IPS-18a (cell line): Measurements from ENCODE around the gene ASMTL.
"Not testable (repeated sequence)": the region's sequence is repeated elsewhere in the genome, so short reads cannot be mapped to it uniquely, and the experiment has no call there.

Source experiments
- H3K27ac ChIP-seq: one replicate; pipeline ENCODE4 v1.5.1; 2013; ENCODE audit warnings: low read length
- H3K27me3 ChIP-seq: one replicate; pipeline ENCODE4 v1.6.1; 2013; ENCODE audit warnings: mild to moderate bottlenecking, low read length; ENCODE audit not compliant: control insufficient read depth, insufficient read depth
- H3K36me3 ChIP-seq: one replicate; pipeline ENCODE4 v1.6.1; 2013; ENCODE audit warnings: low read depth, low read length; ENCODE audit not compliant: control insufficient read depth
- H3K4me1 ChIP-seq: one replicate; pipeline ENCODE4 v1.6.1; 2013; ENCODE audit warnings: low read depth, low read length; ENCODE audit not compliant: control insufficient read depth
- H3K4me3 ChIP-seq: one replicate; pipeline ENCODE4 v1.5.1; 2013; ENCODE audit warnings: low read length
- H3K9ac ChIP-seq: one replicate; pipeline ENCODE4 v1.6.1; 2013; ENCODE audit warnings: mild to moderate bottlenecking, low read length, moderate library complexity
- H3K9me3 ChIP-seq: one replicate; pipeline ENCODE4 v1.6.1; 2013; ENCODE audit warnings: low read depth, low read length; ENCODE audit not compliant: control insufficient read depth

ASMTL gene

GRCh38 chrX:1387141-1387776 lies 65.5 kb downstream of the ASMTL start:
- Histone ChIP-seq H3K9me3 (no peaks in the 10 kb centered on the region), H3K4me3 (no peak overlapping the region), H3K4me1 (no peaks in the 10 kb centered on the region), H3K36me3 (peaks cover 80% of the 10 kb centered on the region), H3K27me3 (no peaks in the 10 kb centered on the region), H3K27ac (no peak overlapping the region), H3K9ac (no peak overlapping the region)

DNA sequence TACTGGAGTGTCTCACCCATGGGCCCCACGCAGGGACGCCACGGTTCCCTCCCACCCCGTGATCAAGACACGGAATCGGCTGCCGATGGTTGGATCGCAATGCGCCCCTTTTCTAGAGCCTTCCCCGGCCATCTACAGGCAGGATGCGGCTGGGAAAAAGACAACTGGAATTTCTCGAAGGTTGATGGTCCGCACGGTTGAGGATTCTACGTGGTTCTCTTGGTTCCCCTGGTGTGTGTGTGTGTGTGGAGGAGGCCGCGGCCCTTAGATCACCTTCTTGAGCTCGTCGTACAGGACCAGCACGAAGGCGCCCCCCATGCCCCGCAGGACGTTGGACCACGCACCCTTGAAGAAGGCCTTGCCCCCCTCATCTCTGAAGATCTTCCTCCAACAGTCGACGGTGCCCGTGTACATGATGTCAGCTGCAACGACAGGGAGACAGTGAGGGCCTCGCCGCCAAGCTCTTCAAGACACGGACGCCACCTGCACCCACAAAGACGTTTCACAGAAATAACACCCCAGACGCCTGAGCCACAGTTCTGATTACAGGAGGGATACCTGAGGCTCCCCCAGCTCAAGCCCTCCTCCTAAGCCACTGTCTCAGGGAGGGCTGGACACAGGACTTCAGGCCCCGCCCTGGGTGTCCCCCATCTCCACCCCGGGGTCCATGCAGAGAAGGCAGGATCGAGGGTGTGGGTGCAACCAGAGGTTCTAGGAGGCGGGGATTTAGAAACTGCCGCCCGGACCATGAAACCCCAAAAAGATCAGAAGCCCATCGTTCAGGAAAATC lies 66.2 kb downstream of the ASMTL start:
- H3K9me3 ChIP-seq: no peaks in the 10 kb centered on the region
- H3K36me3 ChIP-seq: peaks cover 80% of the 10 kb centered on the region
- H3K9ac ChIP-seq: no peak overlapping the region
- H3K4me1 ChIP-seq: no peaks in the 10 kb centered on the region
- no peak overlapping the region for H3K4me3 ChIP-seq
- no peak overlapping the region for H3K27ac ChIP-seq
- no peaks in the 10 kb centered on the region for H3K27me3 ChIP-seq

- Histone ChIP-seq H3K36me3 (peaks cover 72% of the 10 kb centered on the region), H3K4me3 (no peak overlapping the region)
Measured at GRCh38 chrX:1385253-1386223, 67.2 kb downstream of the ASMTL start.

DNA sequence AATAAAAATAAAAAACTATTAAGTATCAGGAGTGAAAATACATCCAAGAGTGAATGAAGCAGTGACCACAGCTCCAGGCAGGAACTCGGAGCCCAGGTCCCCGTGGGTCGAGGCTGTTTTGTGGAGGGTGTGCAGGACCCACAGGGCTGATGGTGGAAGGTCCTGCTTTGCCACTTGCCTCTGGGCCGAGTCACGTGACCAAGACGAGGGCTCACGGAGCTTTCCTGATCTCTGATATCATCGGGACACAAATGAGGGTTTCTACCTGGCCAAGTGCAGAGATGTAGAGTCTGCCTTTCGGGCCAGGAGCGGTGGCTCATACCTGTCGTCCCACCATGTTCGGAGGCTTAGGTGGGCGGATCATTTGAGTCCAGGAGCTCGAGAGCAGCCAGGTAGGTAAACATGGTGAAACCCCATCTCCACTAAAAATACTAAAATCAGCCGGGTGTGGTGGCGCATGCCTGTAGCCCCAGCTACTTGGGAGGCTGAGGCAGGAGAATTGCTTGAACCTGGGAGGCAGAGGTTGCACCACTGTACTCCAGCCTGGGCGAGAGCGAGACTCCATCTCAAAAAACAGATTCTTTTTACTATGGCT lies 68.0 kb downstream of the ASMTL start:
- no peaks in the 10 kb centered on the region for H3K9me3 ChIP-seq
- H3K27ac ChIP-seq: no peak overlapping the region
- peaks cover 64% of the 10 kb centered on the region for H3K36me3 ChIP-seq
- H3K27me3 ChIP-seq: no peaks in the 10 kb centered on the region
- no peaks in the 10 kb centered on the region for H3K4me1 ChIP-seq
- no peak overlapping the region for H3K4me3 ChIP-seq
- no peak overlapping the region for H3K9ac ChIP-seq

More at GRCh38 chrX:1385253-1386223, 67.2 kb downstream of the ASMTL start:
- H3K4me1 ChIP-seq: no peaks in the 10 kb centered on the region
- H3K9me3 ChIP-seq: no peaks in the 10 kb centered on the region
- no peak overlapping the region for H3K9ac ChIP-seq
- H3K27me3 ChIP-seq: no peaks in the 10 kb centered on the region
- no peak overlapping the region for H3K27ac ChIP-seq

DNA sequence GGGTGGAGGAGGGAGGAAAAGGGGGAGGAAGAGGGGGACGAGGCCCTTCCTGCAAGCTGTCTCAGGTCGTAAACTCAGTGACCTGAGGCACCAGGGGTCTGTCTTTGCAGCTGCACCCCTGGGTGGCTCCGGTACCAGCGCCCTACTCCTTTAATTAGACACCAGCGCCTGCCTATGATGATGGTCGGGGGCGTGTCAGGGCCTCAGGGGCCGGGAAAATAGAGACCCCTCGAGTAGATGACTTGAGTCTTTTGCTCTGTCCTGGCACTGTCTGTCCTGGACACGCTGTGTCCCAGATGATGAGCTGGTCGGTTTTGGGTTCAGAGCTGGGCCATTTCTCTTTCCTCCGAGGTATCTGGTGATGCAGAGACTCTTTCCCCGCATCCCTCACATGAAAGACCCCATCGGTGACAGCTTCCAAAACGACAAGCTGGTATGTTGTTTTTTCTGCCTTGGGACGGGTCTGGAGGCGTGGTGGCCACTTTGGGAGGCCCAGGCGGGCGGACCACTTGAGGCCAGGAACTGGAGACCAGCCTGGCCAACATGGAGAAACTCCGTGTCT lies 72.0 kb downstream of the ASMTL start:
- Histone ChIP-seq H3K4me3 (no peak overlapping the region), H3K9me3 (no peaks in the 10 kb centered on the region), H3K9ac (no peak overlapping the region), H3K27ac (no peak overlapping the region), H3K27me3 (no peaks in the 10 kb centered on the region), H3K36me3 (peaks cover 24% of the 10 kb centered on the region), H3K4me1 (no peaks in the 10 kb centered on the region)

GRCh38 chrX:1378306-1378759 lies 74.4 kb downstream of the ASMTL start:
- Histone ChIP-seq H3K27ac (no peak overlapping the region), H3K36me3 (peaks cover 3% of the 10 kb centered on the region), H3K4me1 (no peaks in the 10 kb centered on the region), H3K27me3 (no peaks in the 10 kb centered on the region), H3K4me3 (no peak overlapping the region), H3K9me3 (no peaks in the 10 kb centered on the region), H3K9ac (no peak overlapping the region)

DNA sequence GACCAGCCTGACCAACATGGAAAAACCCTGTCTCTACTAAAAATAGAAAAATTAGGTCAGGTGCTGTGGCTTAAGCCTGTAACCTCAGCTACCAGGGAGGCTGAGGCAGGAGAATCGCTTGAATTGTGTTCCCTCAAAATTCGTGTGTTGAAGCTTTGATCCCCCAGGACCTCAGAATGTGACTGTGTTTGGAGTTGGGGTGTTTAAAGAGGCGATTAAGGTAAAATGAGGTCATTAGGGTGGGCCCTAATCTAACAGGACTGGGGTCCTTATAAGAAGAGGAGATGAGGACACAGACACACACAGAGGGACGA lies 84.4 kb downstream of the ASMTL start:
- H3K36me3 ChIP-seq: no peaks in the 10 kb centered on the region

GRCh38 chrX:1366363-1366762 lies 86.3 kb downstream of the ASMTL start:
- H3K27ac ChIP-seq, H3K27me3 ChIP-seq, H3K4me1 ChIP-seq, H3K9ac ChIP-seq, H3K4me3 ChIP-seq, H3K36me3 ChIP-seq, H3K9me3 ChIP-seq: not testable (repeated sequence)

More for the DNA sequence above, 84.4 kb downstream of the ASMTL start:
- Histone ChIP-seq H3K27ac (no peak overlapping the region), H3K27me3 (no peaks in the 10 kb centered on the region), H3K9ac (no peak overlapping the region), H3K4me3 (no peak overlapping the region), H3K9me3 (no peaks in the 10 kb centered on the region), H3K4me1 (no peaks in the 10 kb centered on the region)

GRCh38 chrX:1361910-1362309 lies 90.8 kb downstream of the ASMTL start:
- Histone ChIP-seq H3K9ac (no peak overlapping the region), H3K4me1 (no peaks in the 10 kb centered on the region), H3K36me3 (no peaks in the 10 kb centered on the region), H3K9me3 (no peaks in the 10 kb centered on the region), H3K4me3 (no peak overlapping the region), H3K27me3 (no peaks in the 10 kb centered on the region), H3K27ac (no peak overlapping the region)

DNA sequence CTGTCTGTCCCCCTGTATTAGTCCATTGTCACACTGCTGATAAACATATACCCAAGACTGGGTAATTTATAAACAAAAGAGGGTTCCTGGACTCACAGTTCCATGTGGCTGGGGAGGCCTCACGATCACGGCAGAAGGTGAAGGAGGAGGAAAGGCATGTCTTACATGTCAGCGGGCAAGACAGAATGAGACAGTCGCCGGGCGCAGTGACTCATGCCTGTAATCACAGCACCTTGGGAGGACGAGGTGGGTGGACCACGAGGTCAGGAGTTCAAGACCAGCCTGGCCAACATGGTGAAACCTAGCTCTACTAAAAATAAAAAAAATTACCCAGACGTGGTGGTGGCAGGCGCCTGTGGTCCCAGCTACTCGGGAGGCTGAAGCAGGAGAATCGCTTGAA lies 91.4 kb downstream of the ASMTL start:
- Histone ChIP-seq H3K27ac (no peak overlapping the region), H3K27me3 (no peaks in the 10 kb centered on the region), H3K4me1 (no peaks in the 10 kb centered on the region), H3K4me3 (no peak overlapping the region), H3K36me3 (no peaks in the 10 kb centered on the region), H3K9me3 (no peaks in the 10 kb centered on the region), H3K9ac (no peak overlapping the region)

DNA sequence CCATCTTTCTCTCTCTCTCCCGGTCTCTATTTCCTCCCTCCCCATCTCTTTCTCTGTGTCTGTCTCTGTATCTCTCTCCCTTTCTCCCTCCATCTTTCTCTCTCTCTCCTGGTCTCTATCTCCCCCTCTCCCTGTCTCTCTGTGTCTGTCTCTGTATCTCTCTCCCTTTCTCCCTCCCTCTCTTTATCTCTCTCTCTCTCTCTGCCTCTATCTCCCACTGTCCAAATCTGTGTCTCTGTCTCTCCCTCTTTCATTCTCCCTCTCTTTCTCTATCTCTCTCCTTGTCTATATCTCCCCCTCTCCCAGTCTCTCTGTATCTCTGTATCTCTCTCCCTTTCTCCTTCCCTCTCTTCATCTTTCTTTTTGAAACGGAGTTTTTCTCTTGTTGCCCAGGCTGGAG lies 92.5 kb downstream of the ASMTL start:
- no peak overlapping the region for H3K4me3 ChIP-seq
- no peaks in the 10 kb centered on the region for H3K36me3 ChIP-seq
- no peak overlapping the region for H3K9ac ChIP-seq
- peaks cover 6% of the 10 kb centered on the region for H3K4me1 ChIP-seq
- no peak overlapping the region for H3K27ac ChIP-seq
- H3K27me3 ChIP-seq: no peaks in the 10 kb centered on the region
- no peaks in the 10 kb centered on the region for H3K9me3 ChIP-seq
